ENCODE measurements around the gene SCUBE1. TPM values are rescaled to one million over a fixed set of nuclear protein-coding genes. Genes with fewer than 3 reads are reported as not detected.
A peak's percentile ranks its signal among the peaks of the same experiment; 100 is the strongest.

SCUBE1 gene
- total and polyA plus RNA-seq, 2 donors from 2014 or later: 2.3 to 7.1 TPM

- no peak for FAIRE-seq
- intact Hi-C loops (cut with DNase I): no loop called here
- Histone ChIP-seq H3K9me3 (ENCODE audit: control insufficient read depth in 2 of 3, insufficient read depth in 1 of 3, low read length in 3 of 3) (no peaks in the 10 kb centered on the region), H3K36me3 (ENCODE audit: control insufficient read depth in 2 of 3, insufficient read depth in 3 of 3, low read length in 3 of 3) (no peaks in the 10 kb centered on the region), H3K4me1 (ENCODE audit: control insufficient read depth in 2 of 3, insufficient read depth in 2 of 3, low read depth in 1 of 3, low read length in 3 of 3) (peaks cover 6 to 14% (median 7%) of the 10 kb centered on the region in 3 donors), H3K27me3 (ENCODE audit: control insufficient read depth, insufficient read depth, low read length) (no peaks in the 10 kb centered on the region), H3K27ac (ENCODE audit: low read depth in 2 of 2, low read length in 2 of 2) (no peak overlapping the region), H3K9ac (ENCODE audit: low read length in 3 of 3) (no peak overlapping the region), H3K4me3 (ENCODE audit: low read length in 3 of 3) (no peak overlapping the region)
- TF ChIP-seq, protein P1, sequence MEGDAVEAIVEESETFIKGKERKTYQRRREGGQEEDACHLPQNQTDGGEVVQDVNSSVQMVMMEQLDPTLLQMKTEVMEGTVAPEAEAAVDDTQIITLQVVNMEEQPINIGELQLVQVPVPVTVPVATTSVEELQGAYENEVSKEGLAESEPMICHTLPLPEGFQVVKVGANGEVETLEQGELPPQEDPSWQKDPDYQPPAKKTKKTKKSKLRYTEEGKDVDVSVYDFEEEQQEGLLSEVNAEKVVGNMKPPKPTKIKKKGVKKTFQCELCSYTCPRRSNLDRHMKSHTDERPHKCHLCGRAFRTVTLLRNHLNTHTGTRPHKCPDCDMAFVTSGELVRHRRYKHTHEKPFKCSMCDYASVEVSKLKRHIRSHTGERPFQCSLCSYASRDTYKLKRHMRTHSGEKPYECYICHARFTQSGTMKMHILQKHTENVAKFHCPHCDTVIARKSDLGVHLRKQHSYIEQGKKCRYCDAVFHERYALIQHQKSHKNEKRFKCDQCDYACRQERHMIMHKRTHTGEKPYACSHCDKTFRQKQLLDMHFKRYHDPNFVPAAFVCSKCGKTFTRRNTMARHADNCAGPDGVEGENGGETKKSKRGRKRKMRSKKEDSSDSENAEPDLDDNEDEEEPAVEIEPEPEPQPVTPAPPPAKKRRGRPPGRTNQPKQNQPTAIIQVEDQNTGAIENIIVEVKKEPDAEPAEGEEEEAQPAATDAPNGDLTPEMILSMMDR (IDR thresholded peaks at IDR 0.05; ENCODE audit: borderline replicate concordance, extremely low read depth, insufficient read depth): no peak
- peak; percentile 77 to 85 (median 82) for DNase-seq
Measured at GRCh38 chr22:43262990-43263644, 80.1 kb downstream of the SCUBE1 start.

- peak in 2 of 5 donors; percentile 30 to 61 for DNase-seq
Measured at GRCh38 chr22:43260331-43261231, 82.6 kb downstream of the SCUBE1 start.

DNA sequence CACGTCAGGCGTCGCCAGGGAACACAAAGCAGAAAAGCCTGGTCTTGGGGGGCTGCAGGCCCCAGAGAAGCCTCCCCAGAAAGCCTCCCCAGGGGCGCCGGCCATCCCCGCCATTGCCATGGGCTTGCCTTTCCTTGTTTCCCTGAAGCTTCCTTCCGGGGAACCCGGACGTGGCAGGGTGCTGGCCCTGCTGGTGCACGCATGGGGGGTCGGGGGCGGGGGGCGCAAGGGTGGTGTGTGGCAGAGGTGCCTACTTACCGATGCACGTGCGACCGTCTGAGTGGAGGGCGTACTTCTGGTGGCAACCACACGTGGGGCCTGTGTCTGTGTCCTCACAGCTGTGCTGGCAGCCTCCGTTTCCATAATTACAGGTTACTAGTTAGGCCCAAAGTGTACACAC, 85.2 kb downstream of the SCUBE1 start:
- H3K27me3 ChIP-seq (ENCODE audit: control insufficient read depth, insufficient read depth, low read length): no peaks in the 10 kb centered on the region
- H3K27ac ChIP-seq (ENCODE audit: low read depth in 2 of 2, low read length in 2 of 2): no peak overlapping the region
- no peak overlapping the region for H3K9ac ChIP-seq (ENCODE audit: low read length in 3 of 3)
- DNase-seq: no peak
- H3K4me1 ChIP-seq (ENCODE audit: control insufficient read depth in 2 of 3, insufficient read depth in 2 of 3, low read depth in 1 of 3, low read length in 3 of 3): peaks cover 0 to 3% (median 0%) of the 10 kb centered on the region in 3 donors
- no peaks in the 10 kb centered on the region for H3K9me3 ChIP-seq (ENCODE audit: control insufficient read depth in 2 of 3, insufficient read depth in 1 of 3, low read length in 3 of 3)
- no peaks in the 10 kb centered on the region for H3K36me3 ChIP-seq (ENCODE audit: control insufficient read depth in 2 of 3, insufficient read depth in 3 of 3, low read length in 3 of 3)
- FAIRE-seq: no peak
- intact Hi-C loops (cut with DNase I): no loop called here
- TF ChIP-seq, protein P1 (IDR thresholded peaks at IDR 0.05; ENCODE audit: borderline replicate concordance, extremely low read depth, insufficient read depth): no peak
- H3K4me3 ChIP-seq (ENCODE audit: low read length in 3 of 3): no peak overlapping the region

More at GRCh38 chr22:43260331-43261231, 82.6 kb downstream of the SCUBE1 start:
- peaks cover 6 to 14% (median 7%) of the 10 kb centered on the region in 3 donors for H3K4me1 ChIP-seq (ENCODE audit: control insufficient read depth in 2 of 3, insufficient read depth in 2 of 3, low read depth in 1 of 3, low read length in 3 of 3)
- no peak overlapping the region for H3K27ac ChIP-seq (ENCODE audit: low read depth in 2 of 2, low read length in 2 of 2)
- no peak overlapping the region for H3K4me3 ChIP-seq (ENCODE audit: low read length in 3 of 3)
- H3K9ac ChIP-seq (ENCODE audit: low read length in 3 of 3): no peak overlapping the region
- TF ChIP-seq, protein P1 (IDR thresholded peaks at IDR 0.05; ENCODE audit: borderline replicate concordance, extremely low read depth, insufficient read depth): no peak
- no peak for FAIRE-seq
- no peaks in the 10 kb centered on the region for H3K36me3 ChIP-seq (ENCODE audit: control insufficient read depth in 2 of 3, insufficient read depth in 3 of 3, low read length in 3 of 3)
- intact Hi-C loops (cut with DNase I): no loop called here
- H3K27me3 ChIP-seq (ENCODE audit: control insufficient read depth, insufficient read depth, low read length): no peaks in the 10 kb centered on the region
- H3K9me3 ChIP-seq (ENCODE audit: control insufficient read depth in 2 of 3, insufficient read depth in 1 of 3, low read length in 3 of 3): no peaks in the 10 kb centered on the region

Data from kidney (tissue), 14 donors.